WTC11 (cell line): Measurements from ENCODE around the gene FXN. TPM values are rescaled to one million over a fixed set of nuclear protein-coding genes. Genes with fewer than 3 reads are reported as not detected.

Experiments
- ATAC-seq: fragments of 200-7000 bp; cut with Tn5 transposase; 2 replicates; pipeline ENCODE4 v1.10.0; 2021; ENCODE audit warnings: mild to moderate bottlenecking, moderate library complexity
- CTCF ChIA-PET: fragments of 300-600 bp; sonication (Branson Sonifier 250); formaldehyde crosslinking; loops from one replicate; lab custom pipeline; 2021; ENCODE audit warnings: antibody characterized with exemption; lab: Charles Lee
- POLR2A ChIA-PET: fragments of 350-600 bp; sonication (Branson Sonifier 250); formaldehyde crosslinking; loops from one replicate; lab custom pipeline; 2021; ENCODE audit warnings: antibody characterized with exemption; lab: Charles Lee
- DNase-seq: peaks from one replicate; pipeline ENCODE4 v3.0.0; 2021; ENCODE audit warnings: low spot score
- H3K27ac Mint-ChIP-seq: 2 replicates; pipeline ENCODE4 v1.8.0; 2021; ENCODE audit warnings: mixed read lengths
- H3K27me3 Mint-ChIP-seq: 2 replicates; pipeline ENCODE4 v1.8.0; 2021; ENCODE audit warnings: low read depth, mild to moderate bottlenecking, moderate library complexity, mixed read lengths
- H3K36me3 Mint-ChIP-seq: 2 replicates; pipeline ENCODE4 v1.8.0; 2021; ENCODE audit warnings: mixed read lengths
- H3K4me1 Mint-ChIP-seq: 2 replicates; pipeline ENCODE4 v1.8.0; 2022; ENCODE audit warnings: mixed read lengths
- H3K4me3 Mint-ChIP-seq: 2 replicates; pipeline ENCODE4 v1.8.0; 2021; ENCODE audit warnings: mild to moderate bottlenecking, moderate library complexity, mixed read lengths
- H3K9me3 Mint-ChIP-seq: 2 replicates; pipeline ENCODE4 v1.8.0; 2021; ENCODE audit warnings: mixed read lengths
- CDX4 ChIP-seq: fragments of 250-450 bp; sonication (Bioruptor Pico); IDR thresholded peaks from 2 replicates; pipeline ENCODE4 v1.9.0; 2021; ENCODE audit warnings: moderate library complexity, mild to moderate bottlenecking, inconsistent platforms, borderline replicate concordance
- E2F1 ChIP-seq: sonication (generic); formaldehyde crosslinking; IDR thresholded peaks from 2 replicates; pipeline ENCODE4 v1.8.0; 2022; ENCODE audit warnings: mild to moderate bottlenecking, missing genetic modification reagents
- ESRRA ChIP-seq: sonication (generic); formaldehyde crosslinking; IDR thresholded peaks from 2 replicates; pipeline ENCODE4 v1.8.1; 2022; ENCODE audit warnings: mild to moderate bottlenecking, missing genetic modification reagents, borderline replicate concordance
- GRHL2 ChIP-seq: fragments of 250-450 bp; sonication (Bioruptor Pico); IDR thresholded peaks from 2 replicates; pipeline ENCODE4 v1.8.0; 2022; ENCODE audit warnings: mild to moderate bottlenecking, moderate library complexity; ENCODE audit not compliant: insufficient replicate concordance, severe bottlenecking
- HMGA2 ChIP-seq: fragments of 250-450 bp; sonication (Bioruptor Pico); IDR thresholded peaks from 2 replicates; pipeline ENCODE4 v1.4.0; 2021; ENCODE audit warnings: mild to moderate bottlenecking, moderate library complexity
- KAT7 ChIP-seq: sonication (generic); formaldehyde crosslinking; IDR thresholded peaks from 2 replicates; pipeline ENCODE4 v1.8.1; 2023; ENCODE audit warnings: missing genetic modification reagents, mild to moderate bottlenecking, borderline replicate concordance
- MXD4 ChIP-seq: fragments of 250-450 bp; sonication (Bioruptor Pico); IDR thresholded peaks from 2 replicates; pipeline ENCODE4 v1.8.0; 2021; ENCODE audit warnings: mild to moderate bottlenecking, moderate library complexity, borderline replicate concordance
- MYBL2 ChIP-seq: sonication (generic); formaldehyde crosslinking; IDR thresholded peaks from 2 replicates; pipeline ENCODE4 v1.8.1; 2023; ENCODE audit warnings: mild to moderate bottlenecking, moderate library complexity, missing genetic modification reagents
- NFYB ChIP-seq: sonication (generic); formaldehyde crosslinking; conservative IDR thresholded peaks from 2 replicates; pipeline ENCODE4 v1.8.0; 2022; ENCODE audit warnings: low read depth, missing genetic modification reagents
- NR1H2 ChIP-seq: sonication (generic); formaldehyde crosslinking; IDR thresholded peaks from 2 replicates; pipeline ENCODE4 v1.9.0; 2021; ENCODE audit warnings: mild to moderate bottlenecking, moderate library complexity, missing genetic modification reagents
- RORB ChIP-seq: fragments of 250-450 bp; sonication (Bioruptor Pico); IDR thresholded peaks from 2 replicates; pipeline ENCODE4 v1.9.0; 2021; ENCODE audit warnings: mild to moderate bottlenecking
- ZNF138 ChIP-seq: sonication (generic); formaldehyde crosslinking; conservative IDR thresholded peaks from 2 replicates; pipeline ENCODE4 v1.8.1; 2022; ENCODE audit warnings: mild to moderate bottlenecking, moderate library complexity, missing genetic modification reagents
- ZNF263 ChIP-seq: sonication (generic); formaldehyde crosslinking; IDR thresholded peaks from 2 replicates; pipeline ENCODE4 v1.8.1; 2022; ENCODE audit warnings: low read depth, mild to moderate bottlenecking, moderate library complexity, missing genetic modification reagents
- ZNF281 ChIP-seq: sonication (generic); formaldehyde crosslinking; IDR thresholded peaks from 2 replicates; pipeline ENCODE4 v1.8.0; 2023; ENCODE audit warnings: mild to moderate bottlenecking, missing genetic modification reagents
- ZNF423 ChIP-seq: fragments of 250-450 bp; sonication (Bioruptor Pico); IDR thresholded peaks from 2 replicates; pipeline ENCODE4 v2.1.2; 2022; ENCODE audit warnings: mild to moderate bottlenecking, moderate library complexity
- ZNF512 ChIP-seq: sonication (generic); formaldehyde crosslinking; IDR thresholded peaks from 2 replicates; pipeline ENCODE4 v1.8.1; 2022; ENCODE audit warnings: missing genetic modification reagents, borderline replicate concordance
- total RNA-seq: library from RNA; stranded (reverse); gene quantifications from 3 replicates; pipeline ENCODE4 v1.2.3, GENCODE V29; 2021
- TF ChIP-seq, protein P1 (sequence below): fragments of 250-450 bp; sonication (Bioruptor Pico); IDR thresholded peaks from 2 replicates; pipeline ENCODE4 v1.9.0; 2021; ENCODE audit warnings: mild to moderate bottlenecking, borderline replicate concordance
- TF ChIP-seq, protein P2 (sequence below): fragments of 250-450 bp; sonication (Bioruptor Pico); IDR thresholded peaks from 2 replicates; pipeline ENCODE4 v1.9.0; 2021; ENCODE audit warnings: mild to moderate bottlenecking
- TF ChIP-seq, protein P3 (sequence below): sonication (generic); formaldehyde crosslinking; IDR thresholded peaks from 2 replicates; pipeline ENCODE4 v1.8.1; 2022; ENCODE audit warnings: low read depth, missing genetic modification reagents, borderline replicate concordance

The FXN gene
- total RNA-seq, 1 experiment from 2014 or later, result 30.6 TPM

DNA sequence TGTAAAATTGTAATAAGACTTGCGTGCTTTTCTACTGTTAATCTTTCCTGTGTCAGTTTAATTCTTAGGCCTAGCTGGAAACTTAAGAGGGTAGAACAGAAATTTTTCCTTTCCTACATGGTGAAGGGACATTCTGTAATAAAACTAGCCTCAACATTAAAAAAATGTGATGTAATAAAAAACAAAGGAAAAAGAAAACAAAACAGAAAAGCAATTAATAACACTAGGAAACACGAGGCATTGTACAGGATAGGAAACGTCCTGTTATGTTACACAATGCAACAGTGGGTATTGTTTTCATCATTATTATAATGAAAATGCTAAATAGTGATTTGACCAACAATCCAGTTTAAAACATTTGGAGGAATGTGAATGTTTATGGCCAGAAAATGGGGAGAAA is 47.8 kb downstream of the FXN start (continued):
- TF ChIP-seq ZNF281 (CRISPR knock-in tag), result no peak

DNA sequence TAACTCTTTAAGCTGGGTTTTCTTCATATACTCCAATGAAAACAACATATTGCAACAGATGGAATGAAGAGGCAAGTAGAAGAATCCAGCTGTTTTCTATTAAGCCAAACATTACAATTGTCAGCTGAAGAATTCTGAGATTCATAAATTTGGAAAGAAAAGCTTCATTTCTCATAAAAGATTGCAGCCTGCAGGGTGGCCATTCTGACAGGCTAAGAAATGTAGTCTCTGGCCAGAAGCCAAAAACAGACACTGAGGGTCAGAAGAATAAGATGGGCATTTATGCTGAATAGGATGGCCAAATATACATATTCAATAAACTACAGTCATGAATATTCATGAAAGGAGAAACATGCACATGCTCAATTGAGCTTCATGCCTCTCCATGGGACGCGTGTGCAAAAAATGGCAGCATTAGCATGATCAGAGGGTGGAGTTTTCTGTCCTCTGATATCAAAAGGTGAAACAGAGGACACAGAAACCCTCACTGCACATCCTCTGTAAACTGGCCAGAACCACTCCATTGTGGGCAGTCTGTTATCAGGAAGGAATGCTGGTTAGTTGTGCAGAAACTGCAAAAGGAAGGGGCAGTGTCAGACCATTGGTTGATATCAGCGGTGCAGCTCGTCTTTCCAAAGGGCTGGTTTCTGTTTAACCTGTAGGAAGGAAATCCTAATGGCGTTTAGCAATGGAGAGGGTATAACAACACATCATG is 50.2 kb downstream of the FXN start:
- Mint-ChIP-seq H3K9me3 (peaks cover 18% of the 10 kb centered on the region), H3K27ac (peak overlapping the region; percentile 21; the same call in 1 of the 2 replicates), H3K27me3 (no peaks in the 10 kb centered on the region), H3K36me3 (peaks cover 19% of the 10 kb centered on the region), H3K4me1 (peaks cover 38% of the 10 kb centered on the region)
- ATAC-seq (no peak), DNase-seq (no peak)
- ChIA-PET CTCF (interaction anchor here (1.7 kb wide), 1 partner anchor 72 kb away, joined by 8 read pairs; no protein-coding TSS in a partner anchor), POLR2A (no interaction called here)
- no peak for TF ChIP-seq MYBL2 (CRISPR knock-in tag)
- TF ChIP-seq RORB, result no peak
- no peak for TF ChIP-seq ZNF263 (CRISPR knock-in tag)
- TF ChIP-seq, protein P1, sequence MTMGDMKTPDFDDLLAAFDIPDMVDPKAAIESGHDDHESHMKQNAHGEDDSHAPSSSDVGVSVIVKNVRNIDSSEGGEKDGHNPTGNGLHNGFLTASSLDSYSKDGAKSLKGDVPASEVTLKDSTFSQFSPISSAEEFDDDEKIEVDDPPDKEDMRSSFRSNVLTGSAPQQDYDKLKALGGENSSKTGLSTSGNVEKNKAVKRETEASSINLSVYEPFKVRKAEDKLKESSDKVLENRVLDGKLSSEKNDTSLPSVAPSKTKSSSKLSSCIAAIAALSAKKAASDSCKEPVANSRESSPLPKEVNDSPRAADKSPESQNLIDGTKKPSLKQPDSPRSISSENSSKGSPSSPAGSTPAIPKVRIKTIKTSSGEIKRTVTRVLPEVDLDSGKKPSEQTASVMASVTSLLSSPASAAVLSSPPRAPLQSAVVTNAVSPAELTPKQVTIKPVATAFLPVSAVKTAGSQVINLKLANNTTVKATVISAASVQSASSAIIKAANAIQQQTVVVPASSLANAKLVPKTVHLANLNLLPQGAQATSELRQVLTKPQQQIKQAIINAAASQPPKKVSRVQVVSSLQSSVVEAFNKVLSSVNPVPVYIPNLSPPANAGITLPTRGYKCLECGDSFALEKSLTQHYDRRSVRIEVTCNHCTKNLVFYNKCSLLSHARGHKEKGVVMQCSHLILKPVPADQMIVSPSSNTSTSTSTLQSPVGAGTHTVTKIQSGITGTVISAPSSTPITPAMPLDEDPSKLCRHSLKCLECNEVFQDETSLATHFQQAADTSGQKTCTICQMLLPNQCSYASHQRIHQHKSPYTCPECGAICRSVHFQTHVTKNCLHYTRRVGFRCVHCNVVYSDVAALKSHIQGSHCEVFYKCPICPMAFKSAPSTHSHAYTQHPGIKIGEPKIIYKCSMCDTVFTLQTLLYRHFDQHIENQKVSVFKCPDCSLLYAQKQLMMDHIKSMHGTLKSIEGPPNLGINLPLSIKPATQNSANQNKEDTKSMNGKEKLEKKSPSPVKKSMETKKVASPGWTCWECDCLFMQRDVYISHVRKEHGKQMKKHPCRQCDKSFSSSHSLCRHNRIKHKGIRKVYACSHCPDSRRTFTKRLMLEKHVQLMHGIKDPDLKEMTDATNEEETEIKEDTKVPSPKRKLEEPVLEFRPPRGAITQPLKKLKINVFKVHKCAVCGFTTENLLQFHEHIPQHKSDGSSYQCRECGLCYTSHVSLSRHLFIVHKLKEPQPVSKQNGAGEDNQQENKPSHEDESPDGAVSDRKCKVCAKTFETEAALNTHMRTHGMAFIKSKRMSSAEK, result no peak
- TF ChIP-seq, protein P2, sequence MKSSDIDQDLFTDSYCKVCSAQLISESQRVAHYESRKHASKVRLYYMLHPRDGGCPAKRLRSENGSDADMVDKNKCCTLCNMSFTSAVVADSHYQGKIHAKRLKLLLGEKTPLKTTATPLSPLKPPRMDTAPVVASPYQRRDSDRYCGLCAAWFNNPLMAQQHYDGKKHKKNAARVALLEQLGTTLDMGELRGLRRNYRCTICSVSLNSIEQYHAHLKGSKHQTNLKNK (CRISPR knock-in tag), result no peak
- TF ChIP-seq ZNF512 (CRISPR knock-in tag), result no peak
- TF ChIP-seq KAT7 (CRISPR knock-in tag), result no peak
- TF ChIP-seq GRHL2, result no peak
- TF ChIP-seq ZNF138, result no peak
- no peak for TF ChIP-seq ZNF423 (CRISPR knock-in tag)
- TF ChIP-seq, protein P3, sequence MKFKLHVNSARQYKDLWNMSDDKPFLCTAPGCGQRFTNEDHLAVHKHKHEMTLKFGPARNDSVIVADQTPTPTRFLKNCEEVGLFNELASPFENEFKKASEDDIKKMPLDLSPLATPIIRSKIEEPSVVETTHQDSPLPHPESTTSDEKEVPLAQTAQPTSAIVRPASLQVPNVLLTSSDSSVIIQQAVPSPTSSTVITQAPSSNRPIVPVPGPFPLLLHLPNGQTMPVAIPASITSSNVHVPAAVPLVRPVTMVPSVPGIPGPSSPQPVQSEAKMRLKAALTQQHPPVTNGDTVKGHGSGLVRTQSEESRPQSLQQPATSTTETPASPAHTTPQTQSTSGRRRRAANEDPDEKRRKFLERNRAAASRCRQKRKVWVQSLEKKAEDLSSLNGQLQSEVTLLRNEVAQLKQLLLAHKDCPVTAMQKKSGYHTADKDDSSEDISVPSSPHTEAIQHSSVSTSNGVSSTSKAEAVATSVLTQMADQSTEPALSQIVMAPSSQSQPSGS, result no peak
- no peak for TF ChIP-seq E2F1 (CRISPR knock-in tag)
- TF ChIP-seq NFYB (CRISPR knock-in tag), result no peak
- TF ChIP-seq CDX4 (CRISPR knock-in tag), result no peak
- no peak for TF ChIP-seq NR1H2 (CRISPR knock-in tag)
- TF ChIP-seq ZNF281 (CRISPR knock-in tag), result no peak
- no peak for TF ChIP-seq MXD4 (CRISPR knock-in tag)
- no peak for TF ChIP-seq ESRRA (CRISPR knock-in tag)
- TF ChIP-seq HMGA2 (CRISPR knock-in tag), result no peak
- TF ChIP-seq, all 79 proteins: peak for 0
- H3K4me3 Mint-ChIP-seq, result no peak overlapping the region
